H1 (cell line): ENCODE measurements around the gene MAPRE3. TPM values are rescaled to one million over a fixed set of nuclear protein-coding genes. Genes with fewer than 3 reads are reported as not detected.

Source experiments
- CTCF ChIA-PET: fragments of 300-600 bp; sonication (Branson Sonifier 250); formaldehyde crosslinking; loops from one replicate; lab custom pipeline; 2021; ENCODE audit not compliant: partially characterized antibody; lab: Charles Lee
- POLR2A ChIA-PET: fragments of 300-600 bp; sonication (Branson Sonifier 250); formaldehyde crosslinking; loops from one replicate; lab custom pipeline; 2021; ENCODE audit warnings: inconsistent platforms; ENCODE audit not compliant: partially characterized antibody; lab: Charles Lee
- DNase-seq, 2 experiments: peaks; one replicate each; pipeline versions ENCODE4 v3.0.0 to v3.0.0-alpha.2; 2010 to 2022; ENCODE audit warnings: low spot score in 2 of 2, low read depth in 1 of 2, mixed read lengths in 1 of 2
- FAIRE-seq: peaks from 2 replicates; lab custom pipeline; 2011; peaks lifted over from hg19 to GRCh38; lab: Jason Lieb, UNC
- H2AFZ ChIP-seq: 2 replicates; pipeline ENCODE4 v1.8.1; 2012; ENCODE audit warnings: low read length, inconsistent platforms
- H2AK5ac ChIP-seq: 2 replicates; pipeline ENCODE4 v1.6.1; 2013; ENCODE audit warnings: low read depth, low read length
- H2BK120ac ChIP-seq: replicated peaks from 2 replicates; pipeline ENCODE3; 2013; ENCODE audit warnings: low read depth, low read length, inconsistent platforms
- H2BK12ac ChIP-seq: 2 replicates; pipeline ENCODE4 v1.6.1; 2013; ENCODE audit warnings: low read depth, low read length
- H2BK15ac ChIP-seq: 2 replicates; pipeline ENCODE4 v1.6.1; 2013; ENCODE audit warnings: low read length
- H2BK20ac ChIP-seq: 2 replicates; pipeline ENCODE4 v1.6.1; 2013; ENCODE audit warnings: low read length
- H2BK5ac ChIP-seq: 2 replicates; pipeline ENCODE4 v1.6.1; 2013; ENCODE audit warnings: low read depth, low read length
- H3K14ac ChIP-seq: 2 replicates; pipeline ENCODE4 v1.6.1; 2013; ENCODE audit warnings: inconsistent platforms; ENCODE audit not compliant: insufficient read length
- H3K18ac ChIP-seq: 2 replicates; pipeline ENCODE4 v1.6.1; 2013; ENCODE audit warnings: low read length; ENCODE audit errors: extremely low read depth
- H3K23ac ChIP-seq: 2 replicates; pipeline ENCODE4 v1.6.1; 2013; ENCODE audit warnings: inconsistent platforms; ENCODE audit not compliant: insufficient read length
- H3K23me2 ChIP-seq: 2 replicates; pipeline ENCODE4 v1.6.1; 2013; ENCODE audit warnings: low read depth, low read length
- H3K27ac ChIP-seq: 2 replicates; pipeline ENCODE4 v1.6.1; 2011; ENCODE audit warnings: low read depth, low read length, inconsistent platforms
- H3K27me3 ChIP-seq, 4 experiments: replicated peaks in 1 of 4; 1 replicate in 1 of 4; 2 replicates in 3 of 4; pipeline versions ENCODE4 v1.6.1 to v1.8.1; 2011 to 2013; ENCODE audit warnings: low read length in 3 of 4, mild to moderate bottlenecking in 3 of 4, inconsistent platforms in 2 of 4, mixed read lengths in 2 of 4, moderate library complexity in 1 of 4; ENCODE audit not compliant: control insufficient read depth in 3 of 4, insufficient read depth in 3 of 4; ENCODE audit errors: extremely low read depth in 1 of 4
- H3K36me3 ChIP-seq, 4 experiments: 2 replicates each; pipeline versions ENCODE4 v1.6.1 to v1.8.1; 2011 to 2013; ENCODE audit warnings: mild to moderate bottlenecking in 4 of 4, low read length in 3 of 4, moderate library complexity in 2 of 4, control low read depth in 1 of 4, inconsistent platforms in 1 of 4; ENCODE audit not compliant: insufficient read depth in 4 of 4, control insufficient read depth in 2 of 4
- H3K4ac ChIP-seq: replicated peaks from 2 replicates; pipeline ENCODE3; 2013; ENCODE audit warnings: low read length, low read depth, mixed read lengths, inconsistent platforms; ENCODE audit not compliant: insufficient read length
- H3K4me1 ChIP-seq, 4 experiments: replicated peaks in 1 of 4; 1 replicate in 1 of 4; 2 replicates in 3 of 4; pipeline versions ENCODE4 v1.6.1 to v1.8.1; 2011 to 2013; ENCODE audit warnings: low read length in 3 of 4, inconsistent platforms in 2 of 4, mixed read lengths in 1 of 4; ENCODE audit not compliant: insufficient read depth in 4 of 4, control insufficient read depth in 3 of 4
- H3K4me2 ChIP-seq, 2 experiments: 2 replicates each; pipeline versions ENCODE4 v1.6.1 to v1.8.1; 2011 to 2013; ENCODE audit warnings: low read depth in 2 of 2, low read length in 2 of 2, control low read depth in 1 of 2, inconsistent platforms in 1 of 2, mild to moderate bottlenecking in 1 of 2; ENCODE audit not compliant: insufficient read depth in 1 of 2
- H3K4me3 ChIP-seq, 4 experiments: fragments of 200-600, 300-600 bp in 1 of 4; sonication (generic), shearing (Covaris generic), sonication (Bioruptor Twin) in 1 of 4; 2 replicates each; pipeline versions ENCODE4 v1.5.1 to v1.8.1; 2011 to 2016; ENCODE audit warnings: low read length in 4 of 4, low read depth in 3 of 4, control low read depth in 2 of 4, inconsistent platforms in 2 of 4, mild to moderate bottlenecking in 2 of 4, mixed read lengths in 1 of 4, moderate library complexity in 1 of 4; ENCODE audit not compliant: insufficient read depth in 2 of 4; ENCODE audit errors: extremely low read depth in 1 of 4
- H3K56ac ChIP-seq: replicated peaks from 2 replicates; pipeline ENCODE3; 2013; ENCODE audit warnings: low read depth, mild to moderate bottlenecking, mixed read lengths, low read length, inconsistent platforms; ENCODE audit not compliant: insufficient read length
- H3K79me1 ChIP-seq: 2 replicates; pipeline ENCODE4 v1.6.1; 2013; ENCODE audit warnings: low read depth, low read length, control low read depth
- H3K79me2 ChIP-seq, 2 experiments: 2 replicates each; pipeline versions ENCODE4 v1.6.1 to v1.8.1; 2012 to 2013; ENCODE audit warnings: low read length in 2 of 2, mild to moderate bottlenecking in 2 of 2, inconsistent platforms in 1 of 2; ENCODE audit not compliant: insufficient read depth in 2 of 2, control insufficient read depth in 1 of 2
- H3K9ac ChIP-seq, 4 experiments: replicated peaks in 1 of 4; 1 replicate in 1 of 4; 2 replicates in 3 of 4; pipeline versions ENCODE4 v1.6.1 to v1.8.1; 2011 to 2013; ENCODE audit warnings: low read depth in 3 of 4, low read length in 3 of 4, control low read depth in 2 of 4, mild to moderate bottlenecking in 2 of 4, moderate library complexity in 2 of 4, inconsistent platforms in 1 of 4; ENCODE audit errors: extremely low read depth in 1 of 4
- H3K9me3 ChIP-seq, 2 experiments: 2 replicates each; pipeline versions ENCODE4 v1.6.1 to v1.8.1; 2012 to 2013; ENCODE audit warnings: mild to moderate bottlenecking in 2 of 2, moderate library complexity in 2 of 2, control low read depth in 1 of 2, inconsistent platforms in 1 of 2, low read depth in 1 of 2, low read length in 1 of 2, mixed read lengths in 1 of 2; ENCODE audit not compliant: insufficient read depth in 2 of 2
- H4K20me1 ChIP-seq, 2 experiments: replicated peaks in 1 of 2; 2 replicates each; pipeline versions ENCODE3 to v1.8.1; 2011 to 2013; ENCODE audit warnings: inconsistent platforms in 2 of 2, low read length in 2 of 2, mild to moderate bottlenecking in 1 of 2; ENCODE audit not compliant: insufficient read depth in 2 of 2, control insufficient read depth in 1 of 2
- H4K5ac ChIP-seq: 2 replicates; pipeline ENCODE4 v1.6.1; 2013; ENCODE audit warnings: low read length, low read depth, mixed read lengths, inconsistent platforms; ENCODE audit not compliant: insufficient read length
- H4K8ac ChIP-seq: 2 replicates; pipeline ENCODE4 v1.8.0; 2013; ENCODE audit warnings: mild to moderate bottlenecking, moderate library complexity, low read length, inconsistent platforms; ENCODE audit not compliant: insufficient read depth; ENCODE audit errors: extremely low read depth
- H4K91ac ChIP-seq: replicated peaks from 2 replicates; pipeline ENCODE3; 2013; ENCODE audit warnings: low read length, mixed read lengths, inconsistent platforms; ENCODE audit not compliant: insufficient read length
- ASH2L ChIP-seq: fragments of 200-600, 300-600 bp; sonication (generic); IDR thresholded peaks from one replicate; pipeline ENCODE4 v1.7.1; 2017; ENCODE audit warnings: low read length
- CBX8 ChIP-seq: fragments of 300-800, 300-1000 bp; sonication (generic); IDR thresholded peaks from 2 replicates; pipeline ENCODE4 v1.7.1; 2016; ENCODE audit warnings: low read depth, low read length, borderline replicate concordance
- CHD1 ChIP-seq: IDR thresholded peaks from 2 replicates; pipeline ENCODE4 v1.6.1; 2012; ENCODE audit warnings: low read depth, low read length, improper control_type of control experiment
- EGR1 ChIP-seq: IDR thresholded peaks from 2 replicates; pipeline ENCODE4 v1.6.1; 2011; ENCODE audit warnings: low read depth, low read length, borderline replicate concordance
- POLR2A ChIP-seq, 2 experiments: IDR thresholded peaks; 1 replicate in 1 of 2; 2 replicates in 1 of 2; pipeline ENCODE4 v1.6.1; 2011; ENCODE audit warnings: low read depth in 2 of 2, low read length in 2 of 2, mild to moderate bottlenecking in 2 of 2; ENCODE audit errors: control extremely low read depth in 1 of 2
- POU5F1 ChIP-seq: IDR thresholded peaks from 2 replicates; pipeline ENCODE4 v1.6.1; 2011; ENCODE audit warnings: low read depth, mild to moderate bottlenecking, low read length, moderate library complexity
- RAD21 ChIP-seq, 2 experiments: IDR thresholded peaks in 1 of 2; conservative IDR thresholded peaks in 1 of 2; 2 replicates each; pipeline ENCODE4 v1.6.1; 2011; ENCODE audit warnings: low read depth in 2 of 2, low read length in 2 of 2, improper control_type of control experiment in 1 of 2, inconsistent platforms in 1 of 2, mild to moderate bottlenecking in 1 of 2, moderate library complexity in 1 of 2
- RXRA ChIP-seq: IDR thresholded peaks from 2 replicates; pipeline ENCODE4 v1.6.1; 2011; ENCODE audit warnings: low read depth, mild to moderate bottlenecking, low read length, moderate library complexity; ENCODE audit not compliant: insufficient read depth
- SAP30 ChIP-seq: fragments of 300-600 bp; sonication (generic); IDR thresholded peaks from 2 replicates; pipeline ENCODE4 v1.7.1; 2012; ENCODE audit warnings: low read length, moderate library complexity, mild to moderate bottlenecking, inconsistent platforms; ENCODE audit not compliant: insufficient read depth, insufficient replicate concordance
- SIN3A ChIP-seq, 2 experiments: IDR thresholded peaks in 1 of 2; conservative IDR thresholded peaks in 1 of 2; 2 replicates each; pipeline ENCODE4 v1.6.1; 2011 to 2012; ENCODE audit warnings: low read length in 2 of 2, improper control_type of control experiment in 1 of 2, low read depth in 1 of 2, mild to moderate bottlenecking in 1 of 2
- SIX5 ChIP-seq: IDR thresholded peaks from 2 replicates; pipeline ENCODE4 v1.6.1; 2011; ENCODE audit warnings: mild to moderate bottlenecking, low read depth, low read length
- SP4 ChIP-seq: IDR thresholded peaks from 2 replicates; pipeline ENCODE4 v1.6.1; 2012; ENCODE audit warnings: low read length, inconsistent platforms
- SUZ12 ChIP-seq: fragments of 200-600 bp; sonication (generic); IDR thresholded peaks from 2 replicates; pipeline ENCODE4 v1.6.1; 2012; ENCODE audit warnings: mild to moderate bottlenecking, inconsistent platforms, low read length, moderate library complexity, mixed read lengths
- TAF7 ChIP-seq: optimal IDR thresholded peaks from 2 replicates; pipeline ENCODE3; 2011; ENCODE audit warnings: low read depth, mild to moderate bottlenecking, inconsistent platforms, low read length, moderate library complexity, borderline replicate concordance
- ZNF274 ChIP-seq: IDR thresholded peaks from 2 replicates; pipeline ENCODE4 v1.7.0; 2012; ENCODE audit warnings: low read length, borderline replicate concordance; ENCODE audit errors: extremely low read depth
- WGBS, 2 experiments: shearing (Covaris generic) in 1 of 2; methylation state at CpG; one replicate each; pipeline versions ENCODE4 v1.1.6 to v1.1.7; 2013 to 2015; ENCODE audit warnings: low lambda C conversion rate in 2 of 2, mixed read lengths in 2 of 2, inconsistent platforms in 1 of 2, low coverage in 1 of 2, missing lambda C conversion rate in 1 of 2; ENCODE audit not compliant: insufficient replicate concordance in 2 of 2, insufficient coverage in 1 of 2, insufficient read length in 1 of 2; ENCODE audit errors: extremely low coverage in 1 of 2, missing lambda C conversion rate in 1 of 2; 5-methylcytosine and 5-hydroxymethylcytosine counted together
- polyA plus RNA-seq, 7 experiments: library from polyadenylated mRNA; depleted of rRNA in 3 of 7; stranded (reverse) in 5 of 7; unstranded in 2 of 7; fragments of >200 nt in 5 of 7; fragments of 200-250 nt in 2 of 7; gene quantifications; 1 replicate in 5 of 7; 2 replicates in 1 of 7; 4 replicates in 1 of 7; pipeline versions ENCODE4 v1.2.1 to v1.2.3, GENCODE V29; 2011 to 2013; ENCODE audit warnings: missing spikeins in 2 of 7, mixed read lengths in 2 of 7
- total RNA-seq: library from RNA; stranded (reverse); fragmentation: NEBNext Ultra II Directional; extraction: Animal tissue kit (Norgen Biotek cat#: 25700); gene quantifications from 2 replicates; pipeline ENCODE4 v1.2.1, GENCODE V29; 2021

Gene MAPRE3
- total and polyA plus RNA-seq, 2 of the 8 experiments (the other 6 are each of a cell fraction or from before 2014, with no cell fraction given) = 4.9 to 6.6 TPM

GRCh38 chr2:27039871-27040270 is 69.4 kb downstream of the MAPRE3 start:
- Histone ChIP-seq H4K20me1 (peaks cover 2 to 6% of the 10 kb centered on the region in 2 experiments), H4K5ac (no peak overlapping the region), H3K23me2 (no peaks in the 10 kb centered on the region), H2BK120ac (no peak overlapping the region), H3K4me2 (no peak overlapping the region), H3K56ac (no peak overlapping the region), H3K79me1 (no peaks in the 10 kb centered on the region), H3K9me3 (no peaks in the 10 kb centered on the region), H3K4me1 (no peaks in the 10 kb centered on the region), H4K8ac (no peak overlapping the region), H2BK15ac (no peak overlapping the region), H2BK20ac (no peak overlapping the region), H3K27ac (no peak overlapping the region), H2BK12ac (no peak overlapping the region), H3K4me3 (no peak overlapping the region), H3K14ac (no peak overlapping the region), H3K36me3 (peaks cover 22 to 55% (median 42%) of the 10 kb centered on the region in 4 experiments; a peak in 7 of 8 replicates), H3K79me2 (no peaks in the 10 kb centered on the region), H3K18ac (no peak overlapping the region), H2BK5ac (no peak overlapping the region), H3K9ac (no peak overlapping the region), H2AFZ (no peak overlapping the region), H3K23ac (no peak overlapping the region), H2AK5ac (no peak overlapping the region), H4K91ac (no peak overlapping the region), H3K27me3 (no peaks in the 10 kb centered on the region), H3K4ac (no peak overlapping the region)
- FAIRE-seq (no peak), DNase-seq (no peak)
- 85% methylated on average over 7 of the region's 7 CpGs; no CpG with 5 or more reads in 1 of the 2 experiments for WGBS, 2 experiments
- ChIA-PET POLR2A (interaction anchor here (0.8 to 6.0 kb wide), 5 partner anchors 9 to 29 kb away, joined by 3 to 42 read pairs (median 4); partner anchors contain the start of gene AGBL5), CTCF (interaction anchor here (1.2 to 7.3 kb wide), 3 partner anchors 10 to 20 kb away, joined by 3 to 41 read pairs (median 3); no protein-coding TSS in a partner anchor)
- TF ChIP-seq RAD21 (IDR thresholded peaks at IDR 0.05 in 1 of 2, conservative IDR thresholded peaks at IDR 0.05 in 1 of 2; ENCODE audit: low read depth in 2 of 2, low read length in 2 of 2) (no peak), CHD1 (no peak), ASH2L (no peak), SIN3A (conservative IDR thresholded peaks at IDR 0.05 in 1 of 2, IDR thresholded peaks at IDR 0.05 in 1 of 2; ENCODE audit: low read depth in 1 of 2, low read length in 2 of 2) (no peak), POLR2A (IDR thresholded peaks at IDR 0.05; ENCODE audit: control extremely low read depth in 1 of 2, low read depth in 2 of 2, low read length in 2 of 2) (no peak), RXRA (no peak), SUZ12 (no peak), CBX8 (no peak), SIX5 (no peak), SAP30 (no peak), TAF7 (no peak), ZNF274 (no peak), EGR1 (no peak), SP4 (no peak), POU5F1 (no peak)
